Type B pancreatic cell (in vitro differentiated cells): ENCODE measurements around the gene SLC25A44. TPM values are rescaled to one million over a fixed set of nuclear protein-coding genes. Genes with fewer than 3 reads are reported as not detected.
A peak's percentile ranks its signal among the peaks of the same experiment; 100 is the strongest.

ENCODE experiments used
- DNase-seq: peaks from one replicate; pipeline ENCODE4 v3.0.0; 2021; ENCODE audit warnings: mixed read lengths; ENCODE audit not compliant: unreplicated experiment; ENCODE audit errors: extremely low spot score
- H3K27ac Mint-ChIP-seq: 2 replicates; pipeline ENCODE4 v1.8.0; 2021; ENCODE audit warnings: mild to moderate bottlenecking, mixed read lengths
- H3K27me3 Mint-ChIP-seq: 2 replicates; pipeline ENCODE4 v1.8.0; 2021; ENCODE audit warnings: mixed read lengths
- H3K36me3 Mint-ChIP-seq: 2 replicates; pipeline ENCODE4 v1.8.0; 2021; ENCODE audit warnings: mixed read lengths
- H3K4me1 Mint-ChIP-seq: one replicate; pipeline ENCODE4 v1.8.0; 2021; ENCODE audit warnings: mixed read lengths; ENCODE audit not compliant: unreplicated experiment
- H3K4me3 Mint-ChIP-seq: 2 replicates; pipeline ENCODE4 v1.8.0; 2021; ENCODE audit warnings: mild to moderate bottlenecking, mixed read lengths
- H3K9me3 Mint-ChIP-seq: 2 replicates; pipeline ENCODE4 v1.8.0; 2021; ENCODE audit warnings: mixed read lengths
- CTCF ChIP-seq: fragments of 200-600 bp; sonication (generic); conservative IDR thresholded peaks from 2 replicates; pipeline ENCODE4 v1.5.0; 2021; ENCODE audit warnings: antibody characterized with exemption, mild to moderate bottlenecking
- total RNA-seq: library from RNA; stranded (reverse); gene quantifications from 2 replicates; pipeline ENCODE4 v1.2.1, GENCODE V29; 2021; ENCODE audit warnings: low replicate concordance

SLC25A44 gene
- total RNA-seq, 1 donor from 2014 or later = 18.6 TPM

- H3K4me3 Mint-ChIP-seq = no peak overlapping the region
- no peak for DNase-seq
- peaks cover 4% of the 10 kb centered on the region for H3K4me1 Mint-ChIP-seq
- no peaks in the 10 kb centered on the region for H3K9me3 Mint-ChIP-seq
- TF ChIP-seq CTCF = no peak
- H3K27me3 Mint-ChIP-seq = no peaks in the 10 kb centered on the region
- peaks cover 4% of the 10 kb centered on the region for H3K36me3 Mint-ChIP-seq
- no peak overlapping the region for H3K27ac Mint-ChIP-seq
Measured at GRCh38 chr1:156246241-156246780, 52.4 kb downstream of the SLC25A44 start.

GRCh38 chr1:156246781-156247459 lies 53.0 kb downstream of the SLC25A44 start:
- no peak for DNase-seq
- Mint-ChIP-seq H3K27ac (no peak overlapping the region), H3K4me3 (no peak overlapping the region), H3K9me3 (no peaks in the 10 kb centered on the region), H3K27me3 (no peaks in the 10 kb centered on the region), H3K4me1 (peaks cover 4% of the 10 kb centered on the region), H3K36me3 (peaks cover 4% of the 10 kb centered on the region)
- no peak for TF ChIP-seq CTCF

- no peak for DNase-seq
- Mint-ChIP-seq H3K4me1 (peaks cover 4% of the 10 kb centered on the region), H3K27ac (peak within 1 kb of the TSS; percentile 34), H3K9me3 (no peaks in the 10 kb centered on the region), H3K27me3 (no peaks in the 10 kb centered on the region), H3K36me3 (peaks cover 6% of the 10 kb centered on the region), H3K4me3 (no peak within 1 kb of the TSS)
- no peak for TF ChIP-seq CTCF
Measured at GRCh38 chr1:156247460-156248322, 53.8 kb downstream of the SLC25A44 start, which contains the start of gene PAQR6. Gene PAQR6, minus strand, starts transcription at chr1:156248056. Its CDS starts 1,325 bp downstream, at chr1:156246731.

- H3K9me3 Mint-ChIP-seq = no peaks in the 10 kb centered on the region
- no peak overlapping the region for H3K27ac Mint-ChIP-seq
- DNase-seq = no peak
- H3K4me1 Mint-ChIP-seq = peaks cover 4% of the 10 kb centered on the region
- H3K36me3 Mint-ChIP-seq = peaks cover 11% of the 10 kb centered on the region
- TF ChIP-seq CTCF = no peak
- no peaks in the 10 kb centered on the region for H3K27me3 Mint-ChIP-seq
- no peak overlapping the region for H3K4me3 Mint-ChIP-seq
Measured at GRCh38 chr1:156248323-156248683, 54.4 kb downstream of the SLC25A44 start.

GRCh38 chr1:156249593-156249992 lies 55.7 kb downstream of the SLC25A44 start:
- peaks cover 19% of the 10 kb centered on the region for H3K36me3 Mint-ChIP-seq

More at GRCh38 chr1:156249593-156249992, 55.7 kb downstream of the SLC25A44 start:
- DNase-seq = no peak
- Mint-ChIP-seq H3K27me3 (no peaks in the 10 kb centered on the region), H3K4me3 (no peak overlapping the region), H3K9me3 (no peaks in the 10 kb centered on the region), H3K27ac (no peak overlapping the region), H3K4me1 (peaks cover 4% of the 10 kb centered on the region)
- no peak for TF ChIP-seq CTCF
